ENCODE data around the gene TRIL.

DNA sequence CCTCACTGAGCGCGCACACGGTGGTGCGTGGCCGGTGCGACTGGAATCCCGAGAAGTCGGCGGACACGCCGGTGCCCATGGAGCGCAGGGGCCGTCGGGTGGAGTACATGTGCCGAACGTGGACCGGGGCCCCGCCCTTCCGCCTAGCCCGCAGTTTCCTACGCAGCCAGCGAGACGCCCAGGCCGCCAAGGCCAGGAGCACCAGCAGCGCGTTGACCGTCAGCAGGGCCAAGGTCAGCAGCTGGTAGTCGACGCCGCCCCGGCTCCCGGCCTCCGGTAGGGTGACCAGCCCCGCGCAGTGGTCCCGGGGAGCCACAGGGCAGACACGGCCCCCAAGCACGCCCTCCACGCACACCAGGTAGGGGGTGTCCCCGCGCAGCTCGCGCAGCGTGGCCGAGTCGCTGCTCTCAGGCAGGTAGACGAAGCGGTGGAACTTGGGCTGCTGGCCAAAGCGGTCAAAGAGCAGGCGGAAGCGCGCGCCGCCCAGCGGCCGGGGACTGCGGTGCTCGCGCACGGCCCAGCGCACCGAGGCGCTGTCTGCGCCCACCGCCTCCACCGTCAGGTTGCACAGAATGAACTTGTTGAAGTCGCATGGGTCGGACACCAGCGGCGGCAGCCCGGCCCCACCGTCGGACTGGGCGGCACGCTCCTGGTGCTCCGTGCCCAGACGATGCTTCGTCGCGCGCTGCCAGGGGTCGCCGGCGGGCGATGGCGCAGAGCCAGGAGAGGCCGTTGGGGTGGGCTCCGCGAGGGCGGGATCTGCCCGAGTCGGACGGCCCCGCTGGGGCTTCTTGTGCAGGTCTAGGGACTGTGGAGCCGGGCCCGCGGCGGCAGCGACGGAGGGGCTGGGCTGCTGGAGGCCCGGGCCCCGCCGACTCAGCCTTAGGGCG, 2.2 kb downstream of the TRIL start:
- TF ChIP-seq CTCF (IDR thresholded peaks at IDR 0.05 in 2 of 3, conservative IDR thresholded peaks at IDR 0.05 in 1 of 3; ENCODE audit: insufficient read depth in 2 of 3, low read depth in 1 of 3, low read length in 3 of 3): no peak
- TF ChIP-seq TRIM24 (IDR thresholded peaks at IDR 0.05): no peak
- TF ChIP-seq HOMEZ (CRISPR knock-in tag; IDR thresholded peaks at IDR 0.05): no peak
- TF ChIP-seq ZSCAN29 (IDR thresholded peaks at IDR 0.05): no peak
- TF ChIP-seq POLR2AphosphoS5 (IDR thresholded peaks at IDR 0.05; ENCODE audit: control insufficient read depth, insufficient read depth, low read depth, low read length): no peak
- TF ChIP-seq ZNF23 (CRISPR knock-in tag; IDR thresholded peaks at IDR 0.05): no peak

All from K562 (cell line).